GM12875 (cell line): Measurements from ENCODE around the gene SAMD3.

Source experiments
- H3K4me3 ChIP-seq: one replicate; pipeline ENCODE4 v1.5.1; 2011; ENCODE audit warnings: low read depth, low read length, control low read depth
- TF ChIP-seq, protein P1 (sequence below): IDR thresholded peaks from 2 replicates; pipeline ENCODE4 v1.5.1; 2011; ENCODE audit warnings: low read depth, mild to moderate bottlenecking, control low read depth, inconsistent platforms, low read length, moderate library complexity, borderline replicate concordance; ENCODE audit not compliant: insufficient read depth

SAMD3 gene

DNA sequence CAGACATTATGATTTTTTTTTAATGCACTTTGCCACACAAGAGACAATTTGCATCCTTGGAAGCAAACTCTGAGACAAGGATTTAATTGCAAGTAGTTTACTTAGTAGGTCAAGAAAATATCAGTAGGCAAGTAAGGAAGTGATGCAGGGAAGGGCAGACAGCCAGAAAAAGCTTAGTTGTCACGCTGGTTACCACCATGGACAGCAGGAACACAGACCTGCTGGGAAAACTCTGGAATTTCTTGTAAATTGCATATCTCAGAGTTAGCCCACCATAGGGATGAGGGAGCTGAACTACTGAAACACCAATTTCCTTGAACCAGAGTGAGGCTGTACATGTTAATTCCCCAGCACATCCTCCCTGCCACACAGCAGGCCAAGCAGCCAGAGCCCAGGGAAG, 111.7 kb downstream of the SAMD3 start:
- no peak overlapping the region for H3K4me3 ChIP-seq
- TF ChIP-seq, protein P1, sequence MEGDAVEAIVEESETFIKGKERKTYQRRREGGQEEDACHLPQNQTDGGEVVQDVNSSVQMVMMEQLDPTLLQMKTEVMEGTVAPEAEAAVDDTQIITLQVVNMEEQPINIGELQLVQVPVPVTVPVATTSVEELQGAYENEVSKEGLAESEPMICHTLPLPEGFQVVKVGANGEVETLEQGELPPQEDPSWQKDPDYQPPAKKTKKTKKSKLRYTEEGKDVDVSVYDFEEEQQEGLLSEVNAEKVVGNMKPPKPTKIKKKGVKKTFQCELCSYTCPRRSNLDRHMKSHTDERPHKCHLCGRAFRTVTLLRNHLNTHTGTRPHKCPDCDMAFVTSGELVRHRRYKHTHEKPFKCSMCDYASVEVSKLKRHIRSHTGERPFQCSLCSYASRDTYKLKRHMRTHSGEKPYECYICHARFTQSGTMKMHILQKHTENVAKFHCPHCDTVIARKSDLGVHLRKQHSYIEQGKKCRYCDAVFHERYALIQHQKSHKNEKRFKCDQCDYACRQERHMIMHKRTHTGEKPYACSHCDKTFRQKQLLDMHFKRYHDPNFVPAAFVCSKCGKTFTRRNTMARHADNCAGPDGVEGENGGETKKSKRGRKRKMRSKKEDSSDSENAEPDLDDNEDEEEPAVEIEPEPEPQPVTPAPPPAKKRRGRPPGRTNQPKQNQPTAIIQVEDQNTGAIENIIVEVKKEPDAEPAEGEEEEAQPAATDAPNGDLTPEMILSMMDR, result no peak

DNA sequence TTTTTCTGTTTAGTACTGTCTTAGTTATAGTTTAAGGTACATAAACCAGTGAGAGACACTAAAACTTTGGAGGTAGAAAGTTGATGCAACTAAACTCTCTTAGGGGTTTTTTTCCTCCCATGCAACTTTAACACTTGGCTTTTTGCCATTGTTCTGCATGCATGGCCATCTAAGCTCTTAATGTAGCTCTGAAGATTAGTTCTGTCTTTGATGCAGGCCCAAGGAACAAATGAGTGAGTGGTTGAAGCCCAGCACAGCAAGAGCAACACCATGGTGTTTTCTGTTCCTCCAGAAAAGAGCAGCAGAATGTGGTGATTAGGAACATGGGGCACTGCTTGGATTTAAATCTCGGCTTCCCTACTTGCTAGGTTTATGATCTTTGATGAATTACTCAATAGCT, 115.0 kb downstream of the SAMD3 start:
- H3K4me3 ChIP-seq, result no peak overlapping the region
- TF ChIP-seq, protein P1, result no peak

DNA sequence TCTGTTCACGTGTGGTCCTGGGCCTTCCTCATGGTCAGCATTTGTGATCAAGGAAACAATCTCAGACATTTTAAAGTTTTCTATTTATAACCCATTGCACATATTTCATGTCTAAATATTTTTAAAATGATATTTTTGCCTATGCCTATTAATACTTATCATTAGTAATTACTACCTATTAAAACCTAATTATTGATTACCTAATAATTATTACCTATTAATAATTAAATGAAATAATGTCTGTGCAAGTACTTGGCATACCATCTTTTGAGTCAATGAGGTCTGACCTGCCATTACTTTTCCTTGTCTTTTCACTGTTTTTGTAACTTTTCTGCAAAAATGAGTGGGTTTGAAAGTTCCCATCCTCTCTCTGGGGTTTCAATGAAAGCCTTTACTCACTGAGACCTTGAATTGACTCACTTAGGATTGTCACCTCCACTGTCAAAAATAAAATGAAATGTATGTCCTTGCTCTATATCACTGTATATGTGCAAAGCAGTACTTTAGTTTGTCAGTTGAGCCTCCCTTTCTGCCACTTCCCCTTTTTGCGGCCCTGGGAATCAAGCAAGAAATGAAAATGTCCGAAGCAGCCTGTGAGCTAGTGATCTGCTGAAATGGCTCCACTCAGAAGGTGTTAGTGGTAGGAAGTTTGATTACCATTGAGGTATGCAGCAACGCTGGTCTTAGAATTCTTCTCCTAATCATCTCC, 116.6 kb downstream of the SAMD3 start:
- no peak overlapping the region for H3K4me3 ChIP-seq
- TF ChIP-seq, protein P1, result no peak

DNA sequence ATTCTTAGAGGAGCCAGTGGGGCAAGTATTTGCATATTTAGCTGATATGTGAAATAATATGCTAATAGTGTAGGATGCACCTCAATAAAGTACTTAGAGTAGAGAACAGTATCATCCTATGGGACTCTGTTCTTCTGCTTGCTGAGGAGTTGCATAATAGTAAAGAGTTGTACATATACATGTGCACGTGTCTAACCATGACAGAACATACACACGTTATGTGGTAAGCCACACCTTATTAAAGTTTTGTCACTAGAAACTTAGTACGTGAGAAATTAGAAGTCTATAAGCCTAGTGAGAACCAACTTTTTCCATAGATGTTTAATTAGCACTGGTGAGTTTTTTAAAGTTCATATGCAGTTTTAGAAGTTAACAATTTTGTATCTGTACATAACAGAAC, 123.6 kb downstream of the SAMD3 start:
- TF ChIP-seq, protein P1, result no peak
- H3K4me3 ChIP-seq, result no peak overlapping the region

DNA sequence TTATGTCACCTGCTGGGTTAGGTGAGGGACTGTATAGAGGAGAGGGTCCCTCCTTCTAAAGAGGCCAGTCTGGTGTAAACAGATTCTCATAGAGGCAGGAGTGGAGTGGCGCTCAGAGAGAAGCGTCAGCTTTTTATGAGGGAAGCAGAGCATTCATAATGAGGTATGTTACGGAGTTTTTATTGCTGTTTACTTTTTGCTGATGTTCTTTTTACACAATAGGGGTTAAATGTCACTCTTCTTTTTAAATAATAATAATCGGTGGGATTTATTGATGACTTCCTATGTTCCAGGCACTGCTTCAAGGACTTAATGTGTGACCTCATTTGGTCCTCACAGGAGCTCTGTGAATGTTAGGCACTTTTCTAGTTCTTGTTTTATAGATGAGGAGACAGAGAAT, 124.4 kb downstream of the SAMD3 start:
- TF ChIP-seq, protein P1, result no peak
- no peak overlapping the region for H3K4me3 ChIP-seq
